ENCODE data around the gene DGKH.

DGKH gene

GRCh38 chr13:42239161-42239560 lies 190.7 kb downstream of the DGKH start:
- TF ChIP-seq, protein P1, sequence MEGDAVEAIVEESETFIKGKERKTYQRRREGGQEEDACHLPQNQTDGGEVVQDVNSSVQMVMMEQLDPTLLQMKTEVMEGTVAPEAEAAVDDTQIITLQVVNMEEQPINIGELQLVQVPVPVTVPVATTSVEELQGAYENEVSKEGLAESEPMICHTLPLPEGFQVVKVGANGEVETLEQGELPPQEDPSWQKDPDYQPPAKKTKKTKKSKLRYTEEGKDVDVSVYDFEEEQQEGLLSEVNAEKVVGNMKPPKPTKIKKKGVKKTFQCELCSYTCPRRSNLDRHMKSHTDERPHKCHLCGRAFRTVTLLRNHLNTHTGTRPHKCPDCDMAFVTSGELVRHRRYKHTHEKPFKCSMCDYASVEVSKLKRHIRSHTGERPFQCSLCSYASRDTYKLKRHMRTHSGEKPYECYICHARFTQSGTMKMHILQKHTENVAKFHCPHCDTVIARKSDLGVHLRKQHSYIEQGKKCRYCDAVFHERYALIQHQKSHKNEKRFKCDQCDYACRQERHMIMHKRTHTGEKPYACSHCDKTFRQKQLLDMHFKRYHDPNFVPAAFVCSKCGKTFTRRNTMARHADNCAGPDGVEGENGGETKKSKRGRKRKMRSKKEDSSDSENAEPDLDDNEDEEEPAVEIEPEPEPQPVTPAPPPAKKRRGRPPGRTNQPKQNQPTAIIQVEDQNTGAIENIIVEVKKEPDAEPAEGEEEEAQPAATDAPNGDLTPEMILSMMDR (conservative IDR thresholded peaks at IDR 0.05; ENCODE audit: low read depth, low read length) = no peak
- no peak for DNase-seq (ENCODE audit: low read depth)
- no peak overlapping the region for H3K4me3 ChIP-seq (ENCODE audit: low read length)

DNA sequence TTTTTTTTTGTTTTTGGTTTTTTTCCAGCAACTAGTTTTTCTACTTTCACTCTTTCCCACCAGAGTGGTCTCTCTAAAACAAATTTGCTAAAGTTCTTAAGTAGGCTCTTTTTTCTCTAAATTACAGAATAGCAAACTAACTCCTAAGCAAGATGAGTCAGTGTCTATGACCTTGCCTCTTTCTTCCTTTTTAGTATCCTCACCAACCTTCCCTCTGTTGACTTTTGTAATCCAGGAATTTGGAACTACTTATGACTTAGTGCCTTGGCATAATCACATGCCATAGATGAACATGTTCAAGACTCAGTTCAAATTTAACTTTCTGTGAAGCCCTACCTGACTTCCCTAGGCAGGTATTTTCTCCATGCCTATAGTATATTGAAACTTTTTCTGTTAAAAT lies 191.2 kb downstream of the DGKH start:
- TF ChIP-seq, protein P1 (conservative IDR thresholded peaks at IDR 0.05; ENCODE audit: low read depth, low read length) = no peak
- no peak overlapping the region for H3K4me3 ChIP-seq (ENCODE audit: low read length)
- DNase-seq (ENCODE audit: low read depth) = no peak

- no peak for DNase-seq (ENCODE audit: low read depth)
- TF ChIP-seq, protein P1 (conservative IDR thresholded peaks at IDR 0.05; ENCODE audit: low read depth, low read length) = no peak
- no peak overlapping the region for H3K4me3 ChIP-seq (ENCODE audit: low read length)
Observed at GRCh38 chr13:42246541-42246940, 198.1 kb downstream of the DGKH start.

GRCh38 chr13:42247883-42248282 lies 199.4 kb downstream of the DGKH start:
- DNase-seq (ENCODE audit: low read depth) = no peak
- TF ChIP-seq, protein P1 (conservative IDR thresholded peaks at IDR 0.05; ENCODE audit: low read depth, low read length) = no peak
- H3K4me3 ChIP-seq (ENCODE audit: low read length) = no peak overlapping the region

GRCh38 chr13:42255886-42256285 lies 207.4 kb downstream of the DGKH start:
- H3K4me3 ChIP-seq (ENCODE audit: low read length) = no peak overlapping the region
- TF ChIP-seq, protein P1 (conservative IDR thresholded peaks at IDR 0.05; ENCODE audit: low read depth, low read length) = no peak
- DNase-seq (ENCODE audit: low read depth) = no peak

DNA sequence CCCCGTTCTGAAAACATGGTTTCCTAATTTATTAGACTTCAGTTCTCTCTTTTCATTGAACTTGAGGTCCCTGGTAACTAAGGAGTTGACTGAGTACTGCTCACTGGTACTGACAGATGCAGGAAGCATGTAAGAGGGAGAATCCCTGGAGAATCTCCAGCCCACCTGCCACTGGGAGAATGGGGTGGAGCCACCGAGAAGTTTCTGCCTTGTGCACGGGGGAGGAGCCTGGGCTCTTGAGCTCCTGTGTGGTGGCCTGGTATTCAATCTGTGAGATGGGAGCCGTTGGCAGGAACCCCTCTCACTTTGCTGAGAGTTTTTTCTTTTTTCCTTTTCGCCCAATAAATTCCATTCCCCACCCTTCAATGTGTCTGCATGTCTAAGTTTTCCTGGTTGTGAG lies 210.3 kb downstream of the DGKH start:
- H3K4me3 ChIP-seq (ENCODE audit: low read length) = no peak overlapping the region
- TF ChIP-seq, protein P1 (conservative IDR thresholded peaks at IDR 0.05; ENCODE audit: low read depth, low read length) = no peak
- no peak for DNase-seq (ENCODE audit: low read depth)

DNA sequence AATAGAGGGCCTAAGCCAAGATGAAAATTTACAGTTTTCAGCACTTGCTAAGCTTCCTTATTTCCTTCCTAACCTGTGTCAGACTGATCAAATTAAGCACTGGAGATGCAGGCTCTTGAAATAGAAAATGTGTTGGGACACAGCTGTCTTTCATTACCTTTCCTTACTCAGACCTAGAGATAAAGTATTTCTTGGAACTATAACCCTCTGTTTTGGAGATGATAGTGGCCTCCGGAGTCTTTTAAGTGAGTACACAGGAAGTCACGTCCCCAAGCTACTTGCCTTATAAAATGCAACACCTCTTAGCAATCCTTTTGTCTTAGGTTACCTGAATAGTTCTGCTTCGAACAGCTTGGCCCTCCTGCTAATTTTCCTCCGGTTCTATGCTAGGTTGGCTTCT lies 211.1 kb downstream of the DGKH start:
- TF ChIP-seq, protein P1 (conservative IDR thresholded peaks at IDR 0.05; ENCODE audit: low read depth, low read length) = no peak
- no peak for DNase-seq (ENCODE audit: low read depth)
- H3K4me3 ChIP-seq (ENCODE audit: low read length) = no peak overlapping the region
